ENCODE data around the gene CKAP5. TPM values are rescaled to one million over a fixed set of nuclear protein-coding genes. Genes with fewer than 3 reads are reported as not detected.
"Not testable (repeated sequence)": the region's sequence is repeated elsewhere in the genome, so short reads cannot be mapped to it uniquely, and the experiment has no call there.

Gene CKAP5
- total RNA-seq, 1 donor from 2014 or later = 151 TPM

GRCh38 chr11:46712874-46713576, 133.1 kb downstream of the CKAP5 start:
- no peak overlapping the region for H3K27ac Mint-ChIP-seq
- H3K4me3 Mint-ChIP-seq (ENCODE audit: low read depth) = no peak overlapping the region
- DNase-seq (ENCODE audit: low spot score, unreplicated experiment) = no peak
- H3K4me1 Mint-ChIP-seq (ENCODE audit: low read depth) = peaks cover under 1% of the 10 kb centered on the region
- no peaks in the 10 kb centered on the region for H3K27me3 Mint-ChIP-seq
- no peak for TF ChIP-seq CTCF (IDR thresholded peaks at IDR 0.05; ENCODE audit: unreplicated experiment)
- H3K9me3 Mint-ChIP-seq (ENCODE audit: low read depth) = no peaks in the 10 kb centered on the region
- H3K36me3 Mint-ChIP-seq (ENCODE audit: insufficient read depth) = no peaks in the 10 kb centered on the region

GRCh38 chr11:46711303-46711702, 134.8 kb downstream of the CKAP5 start:
- Mint-ChIP-seq H3K4me3 (ENCODE audit: low read depth) (no peak overlapping the region), H3K9me3 (ENCODE audit: low read depth) (no peaks in the 10 kb centered on the region), H3K27me3 (no peaks in the 10 kb centered on the region), H3K4me1 (ENCODE audit: low read depth) (no peaks in the 10 kb centered on the region), H3K27ac (no peak overlapping the region), H3K36me3 (ENCODE audit: insufficient read depth) (peaks cover 4% of the 10 kb centered on the region)
- DNase-seq (ENCODE audit: low spot score, unreplicated experiment) = no peak
- TF ChIP-seq CTCF (IDR thresholded peaks at IDR 0.05; ENCODE audit: unreplicated experiment) = no peak

GRCh38 chr11:46710821-46711269, 135.2 kb downstream of the CKAP5 start:
- peaks cover 4% of the 10 kb centered on the region for H3K36me3 Mint-ChIP-seq (ENCODE audit: insufficient read depth)
- H3K9me3 Mint-ChIP-seq (ENCODE audit: low read depth) = no peaks in the 10 kb centered on the region
- no peak overlapping the region for H3K27ac Mint-ChIP-seq
- H3K4me3 Mint-ChIP-seq (ENCODE audit: low read depth) = no peak overlapping the region
- no peak for DNase-seq (ENCODE audit: low spot score, unreplicated experiment)
- no peaks in the 10 kb centered on the region for H3K4me1 Mint-ChIP-seq (ENCODE audit: low read depth)
- no peak for TF ChIP-seq CTCF (IDR thresholded peaks at IDR 0.05; ENCODE audit: unreplicated experiment)
- no peaks in the 10 kb centered on the region for H3K27me3 Mint-ChIP-seq

GRCh38 chr11:46709351-46709750, 136.7 kb downstream of the CKAP5 start:
- H3K9me3 Mint-ChIP-seq (ENCODE audit: low read depth); H3K27ac Mint-ChIP-seq; DNase-seq (ENCODE audit: low spot score, unreplicated experiment); H3K4me1 Mint-ChIP-seq (ENCODE audit: low read depth); H3K36me3 Mint-ChIP-seq (ENCODE audit: insufficient read depth); H3K27me3 Mint-ChIP-seq; H3K4me3 Mint-ChIP-seq (ENCODE audit: low read depth): not testable (repeated sequence)

GRCh38 chr11:46706886-46707285, 139.2 kb downstream of the CKAP5 start:
- peaks cover 7% of the 10 kb centered on the region for H3K36me3 Mint-ChIP-seq (ENCODE audit: insufficient read depth)
- no peak for TF ChIP-seq CTCF (IDR thresholded peaks at IDR 0.05; ENCODE audit: unreplicated experiment)
- no peak overlapping the region for H3K4me3 Mint-ChIP-seq (ENCODE audit: low read depth)
- no peaks in the 10 kb centered on the region for H3K9me3 Mint-ChIP-seq (ENCODE audit: low read depth)
- no peaks in the 10 kb centered on the region for H3K27me3 Mint-ChIP-seq
- no peak for DNase-seq (ENCODE audit: low spot score, unreplicated experiment)
- no peak overlapping the region for H3K27ac Mint-ChIP-seq
- H3K4me1 Mint-ChIP-seq (ENCODE audit: low read depth) = peaks cover 4% of the 10 kb centered on the region

GRCh38 chr11:46705070-46705688, 140.9 kb downstream of the CKAP5 start:
- Mint-ChIP-seq H3K4me1 (ENCODE audit: low read depth) (peaks cover 12% of the 10 kb centered on the region), H3K36me3 (ENCODE audit: insufficient read depth) (peaks cover 7% of the 10 kb centered on the region), H3K4me3 (ENCODE audit: low read depth) (no peak overlapping the region), H3K27ac (no peak overlapping the region), H3K9me3 (ENCODE audit: low read depth) (no peaks in the 10 kb centered on the region), H3K27me3 (no peaks in the 10 kb centered on the region)
- no peak for TF ChIP-seq CTCF (IDR thresholded peaks at IDR 0.05; ENCODE audit: unreplicated experiment)
- DNase-seq (ENCODE audit: low spot score, unreplicated experiment) = no peak

Measured in progenitor cell of endocrine pancreas (in vitro differentiated cells).